Heart left ventricle (tissue), 16 donors: ENCODE data around the gene CS. TPM values are rescaled to one million over a fixed set of nuclear protein-coding genes. Genes with fewer than 3 reads are reported as not detected.

Experiments used
- ATAC-seq, 4 donors: fragments of 200-7000 bp; cut with Tn5 transposase; one replicate each; pipeline ENCODE4 v1.9.1; 2020 to 2022; ENCODE audit warnings: moderate library complexity in 4 of 4, mild to moderate bottlenecking in 3 of 4, moderate number of reproducible peaks in 1 of 4
- DNase-seq, 5 donors: peaks; one replicate each; pipeline ENCODE4 v3.0.0-alpha.2; 2020
- H3K27ac ChIP-seq, 12 donors: fragments of 200-600 bp; sonication (generic) in 4 of 12; one replicate each; pipeline versions ENCODE4 v1.5.0 to v1.8.0; 2016 to 2022; ENCODE audit warnings: mild to moderate bottlenecking in 2 of 12
- H3K27me3 ChIP-seq, 9 donors: fragments of 200-600 bp; sonication (generic) in 2 of 9; one replicate each; pipeline versions ENCODE4 v1.5.1 to v1.8.0; 2016 to 2022; ENCODE audit warnings: mild to moderate bottlenecking in 3 of 9
- H3K36me3 ChIP-seq, 9 donors: fragments of 200-600 bp; sonication (generic) in 2 of 9; one replicate each; pipeline versions ENCODE4 v1.5.0 to v1.8.0; 2018 to 2022; ENCODE audit warnings: mild to moderate bottlenecking in 2 of 9
- H3K4me1 ChIP-seq, 12 donors: fragments of 200-600 bp; sonication (generic) in 4 of 12; one replicate each; pipeline versions ENCODE4 v1.5.0 to v1.8.0; 2016 to 2022; ENCODE audit warnings: mild to moderate bottlenecking in 3 of 12
- H3K4me3 ChIP-seq, 12 donors: fragments of 200-600 bp; sonication (generic) in 4 of 12; one replicate each; pipeline versions ENCODE4 v1.5.0 to v1.8.0; 2017 to 2022; ENCODE audit warnings: mild to moderate bottlenecking in 9 of 12, moderate library complexity in 4 of 12
- H3K9me3 ChIP-seq, 12 donors: fragments of 200-600 bp; sonication (generic) in 4 of 12; one replicate each; pipeline versions ENCODE4 v1.5.0 to v1.8.0; 2016 to 2022; ENCODE audit warnings: mild to moderate bottlenecking in 1 of 12
- CTCF ChIP-seq, 12 donors: fragments of 200-600 bp; sonication (generic) in 4 of 12; IDR thresholded peaks; one replicate each; pipeline versions ENCODE4 v1.5.0 to v1.8.0; 2018 to 2022; ENCODE audit warnings: antibody characterized with exemption in 12 of 12, mild to moderate bottlenecking in 5 of 12
- POLR2A ChIP-seq, 2 donors: fragments of 450-650 bp; IDR thresholded peaks; one replicate each; pipeline ENCODE4 v1.6.1; 2017; ENCODE audit warnings: antibody characterized with exemption in 2 of 2, mild to moderate bottlenecking in 2 of 2, moderate library complexity in 2 of 2
- WGBS, 4 donors: extraction: QIAGEN DNeasy Blood & Tissue Kit in 2 of 4; methylation state at CpG; one replicate each; pipeline versions ENCODE4 v1.1.5 to v1.1.7; 2013 to 2018; 5-methylcytosine and 5-hydroxymethylcytosine counted together
- intact Hi-C, 10 donors: fragments of 100-400 bp; cut with DNase I; formaldehyde crosslinking; loops; one replicate each; pipeline versions ENCODE4 v1.11.1 to v1.14.2; 2022
- polyA plus RNA-seq, 2 donors: library from polyadenylated mRNA; stranded (reverse); fragments of 200-250 nt; gene quantifications; one replicate each; pipeline ENCODE4 v1.2.3, GENCODE V29; 2013
- total RNA-seq, 9 donors: library from RNA; depleted of rRNA in 2 of 9; stranded (reverse); fragments of >200 nt in 2 of 9; fragmentation: NEBNext Ultra II Directional in 3 of 9; extraction: Animal tissue kit (Norgen Biotek cat#: 25700) in 3 of 9; gene quantifications; one replicate each; pipeline versions ENCODE4 v1.1.0 to v1.2.4, GENCODE V29; 2016 to 2023
- donor health status: ischemic (EF 13 %, LVEDD 7.1; RV severe dilation, severe dysfunction).
- donor health status: healthy with polysubstance abuse.
- donor health status: DM: no; HTN: yes; CAD: no.
- donor health status: DM: no; HTN: no; CAD: no.
- donor health status: ischemic (EF 25% LVEDD 6.9; RV normal size, moderate dysfunction).
- donor health status: ischemic (EF 25% LVEDD 5.7; RV mildly dilated, moderate dysfunction).
- donor health status: healthy.
- donor health status: DM: yes; HTN: yes; CAD: no.
- donor health status: ischemic (EF 35%, LVEDD 5.7; RV mildly dilated, moderate dysfunction).
- donor health status: nonischemic (EF 11% LVEDD 7.7; RV severe dilation, severe dysfunction).
- donor health status: DM: yes; HTN: yes; CAD: no.
- donor health status: PGD.
- donor health status: ischemic (EF 29% LVEDD 5.4; RV normal size, mild dysfunction).
- donor health status: nonischemic (EF 23%, LVEDD 6.1; RV moderate dilation, normal function).

Gene CS
- total and polyA plus RNA-seq, 11 donors = 165 to 866 (median 572) TPM

GRCh38 chr12:56300644-56301464, 724 bp upstream of the CS start:
- intact Hi-C loops = loop anchor here in 4 of 10 donors (2.0 kb wide), 4 partner anchors 34 to 182 kb away; partner anchors contain the start of genes COQ10A (in 2 of the 4) and ZC3H10 (in 1 of the 4)
- peak overlapping the region; percentile 89 to 100 (median 96) for H3K27ac ChIP-seq
- H3K27me3 ChIP-seq = no peaks in the 10 kb centered on the region
- ATAC-seq (peak; percentile 2 to 19 (median 11)), DNase-seq (no peak)
- no peak for TF ChIP-seq POLR2A (IDR thresholded peaks at IDR 0.05)
- TF ChIP-seq CTCF (IDR thresholded peaks at IDR 0.05) = no peak
- peaks cover 0 to 46% (median 19%) of the 10 kb centered on the region in 9 donors for H3K36me3 ChIP-seq
- H3K4me3 ChIP-seq = peak overlapping the region; percentile 40 to 98 (median 84)
- peaks cover 24 to 63% (median 53%) of the 10 kb centered on the region in 12 donors for H3K4me1 ChIP-seq
- 23 to 28% (median 25%) methylated on average over 21 of the region's 21 CpGs for WGBS, 4 donors
- H3K9me3 ChIP-seq = no peaks in the 10 kb centered on the region

GRCh38 chr12:56299308-56299852, 750 bp downstream of the CS start:
- Histone ChIP-seq H3K27me3 (no peaks in the 10 kb centered on the region), H3K9me3 (no peaks in the 10 kb centered on the region), H3K4me1 (peaks cover 24 to 69% (median 53%) of the 10 kb centered on the region in 12 donors), H3K36me3 (peaks cover 0 to 38% (median 12%) of the 10 kb centered on the region in 9 donors), H3K27ac (peak overlapping the region; percentile 89 to 100 (median 96)), H3K4me3 (peak overlapping the region; percentile 62 to 98 (median 84))
- TF ChIP-seq CTCF (IDR thresholded peaks at IDR 0.05) = no peak
- TF ChIP-seq POLR2A (IDR thresholded peaks at IDR 0.05) = no peak
- DNase-seq (no peak), ATAC-seq (peak in 3 of 4 donors; percentile 2 to 11 (median 8))
- intact Hi-C loops = loop anchor here in 1 of 10 donors (5.0 kb wide), 1 partner anchor 177 kb away; no protein-coding TSS in a partner anchor
- 0 to 2% (median 1%) methylated on average over 10 of the region's 10 CpGs for WGBS, 4 donors

GRCh38 chr12:56298828-56299227, 1.3 kb downstream of the CS start:
- ATAC-seq (no peak), DNase-seq (no peak)
- TF ChIP-seq CTCF (IDR thresholded peaks at IDR 0.05) = no peak
- Histone ChIP-seq H3K36me3 (peaks cover 0 to 38% (median 16%) of the 10 kb centered on the region in 9 donors), H3K27ac (peak overlapping the region in 11 of 12 donors; percentile 91 to 100 (median 96)), H3K4me1 (peaks cover 24 to 73% (median 56%) of the 10 kb centered on the region in 12 donors), H3K4me3 (peak overlapping the region in 11 of 12 donors; percentile 62 to 98 (median 85)), H3K9me3 (no peaks in the 10 kb centered on the region), H3K27me3 (no peaks in the 10 kb centered on the region)
- 54 to 68% (median 63%) methylated on average over 5 of the region's 5 CpGs for WGBS, 4 donors
- intact Hi-C loops = loop anchor here in 1 of 10 donors (5.0 kb wide), 1 partner anchor 177 kb away; no protein-coding TSS in a partner anchor

DNA sequence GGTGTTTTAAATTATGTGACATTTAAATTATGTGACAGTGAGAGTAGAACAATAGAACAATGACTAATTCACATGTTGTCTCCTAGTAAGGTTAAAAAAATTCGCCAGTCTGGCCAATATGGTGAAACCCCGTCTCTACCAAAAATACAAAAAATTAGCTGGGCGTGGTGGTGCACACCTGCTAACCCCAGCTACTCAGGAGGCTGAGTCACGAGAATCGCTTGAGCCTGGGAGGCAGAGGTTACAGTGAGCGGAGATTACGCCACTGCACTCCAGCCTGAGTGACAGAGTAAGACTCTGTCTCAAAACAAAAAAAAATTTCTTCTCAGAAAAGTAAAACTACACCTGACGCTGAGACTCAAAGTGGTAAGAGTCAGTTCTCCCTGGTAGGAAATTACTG, 2.7 kb downstream of the CS start:
- no peak for ATAC-seq
- Histone ChIP-seq H3K27ac (peak overlapping the region in 4 of 12 donors; percentile 32 to 100 (median 96)), H3K4me3 (peak overlapping the region in 1 of 12 donors; percentile 8), H3K27me3 (no peaks in the 10 kb centered on the region), H3K9me3 (no peaks in the 10 kb centered on the region), H3K4me1 (peaks cover 24 to 79% (median 64%) of the 10 kb centered on the region in 12 donors), H3K36me3 (peaks cover 0 to 39% (median 18%) of the 10 kb centered on the region in 9 donors)
- intact Hi-C loops = loop anchor here in 1 of 10 donors (5.0 kb wide), 1 partner anchor 175 kb away; no protein-coding TSS in a partner anchor
- no peak for DNase-seq
- 92 to 94% (median 92%) methylated on average over 8 of the region's 8 CpGs for WGBS, 4 donors
- TF ChIP-seq CTCF (IDR thresholded peaks at IDR 0.05) (no peak), POLR2A (IDR thresholded peaks at IDR 0.05) (no peak)
